Fibroblast of skin of abdomen (primary cell): Measurements from ENCODE around the gene TRUB2.
"Not testable (repeated sequence)": the region's sequence is repeated elsewhere in the genome, so short reads cannot be mapped to it uniquely, and the experiment has no call there.

Experiments used
- DNase-seq: peaks from one replicate; pipeline ENCODE4 v3.0.0-alpha.2; 2013

TRUB2 gene

DNA sequence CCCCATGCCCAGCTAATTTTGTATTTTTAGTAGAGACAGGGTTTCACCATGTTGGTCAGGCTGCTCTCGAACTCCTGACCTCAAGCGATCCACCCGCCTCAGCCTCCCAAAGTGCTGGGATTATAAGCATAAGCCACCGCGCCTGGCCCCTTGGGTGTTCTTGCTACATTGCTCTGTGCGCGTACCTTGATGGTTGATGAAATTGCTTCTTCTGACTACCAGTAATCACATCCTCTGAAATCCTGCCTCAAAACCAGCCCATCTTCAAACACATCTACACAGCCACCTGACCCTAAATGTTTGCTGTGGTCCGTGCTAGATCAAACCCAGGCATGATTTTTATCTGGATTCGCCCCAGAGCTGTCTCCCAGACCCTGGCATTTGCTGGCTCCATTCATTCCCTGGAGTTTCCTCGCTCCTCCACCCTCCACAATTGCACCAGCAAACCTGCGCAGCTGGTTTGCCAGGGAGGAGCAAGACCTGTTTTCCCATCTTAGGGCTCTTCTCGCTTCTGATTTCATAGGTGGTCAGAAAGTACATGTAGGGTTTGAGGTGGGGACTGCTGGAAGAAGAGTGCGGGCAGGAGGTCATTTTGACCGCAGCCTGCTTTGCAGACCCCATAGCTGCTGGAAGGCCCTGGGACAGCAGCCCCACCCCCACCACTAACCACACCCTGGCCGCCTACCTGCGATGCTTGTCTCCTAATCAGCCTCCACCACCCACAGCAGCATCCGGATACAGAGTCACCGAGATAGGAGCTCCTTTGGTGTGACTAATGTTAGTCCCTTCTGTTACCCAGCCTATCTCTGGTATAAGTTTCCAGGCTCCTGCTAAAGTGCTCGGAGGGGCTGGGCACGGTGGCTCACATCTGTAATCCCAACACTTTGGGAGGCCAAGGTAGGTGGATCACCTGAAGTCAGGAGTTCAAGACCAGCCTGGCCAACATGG is 23.4 kb downstream of the TRUB2 start:
- DNase-seq, result no peak

DNA sequence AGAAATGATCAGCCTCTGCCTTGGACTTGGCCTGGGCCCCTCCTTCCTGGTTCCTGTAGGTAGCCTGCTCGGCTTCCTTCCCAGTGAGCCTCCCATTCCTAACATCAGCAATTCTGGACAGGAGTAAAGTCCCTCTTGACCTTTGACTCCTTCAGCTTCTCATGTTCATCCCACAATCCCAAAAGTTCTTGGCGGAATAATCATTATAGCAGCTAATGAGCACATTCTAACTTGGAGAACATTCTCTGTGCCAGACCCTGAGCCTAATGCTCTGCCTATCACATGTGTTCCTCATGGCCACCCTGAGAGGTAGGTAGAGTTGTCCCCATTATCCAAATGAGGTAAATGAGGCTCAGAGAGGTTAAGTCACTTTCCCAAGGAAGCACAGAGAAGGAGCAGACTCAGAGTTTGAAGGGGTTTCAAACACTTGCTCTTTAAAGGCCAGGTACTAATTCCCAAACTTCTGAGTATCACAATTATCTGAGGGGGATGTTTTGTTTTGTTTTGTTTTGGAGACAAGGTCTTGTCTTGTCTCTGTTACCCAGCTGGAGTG is 24.9 kb downstream of the TRUB2 start:
- no peak for DNase-seq

DNA sequence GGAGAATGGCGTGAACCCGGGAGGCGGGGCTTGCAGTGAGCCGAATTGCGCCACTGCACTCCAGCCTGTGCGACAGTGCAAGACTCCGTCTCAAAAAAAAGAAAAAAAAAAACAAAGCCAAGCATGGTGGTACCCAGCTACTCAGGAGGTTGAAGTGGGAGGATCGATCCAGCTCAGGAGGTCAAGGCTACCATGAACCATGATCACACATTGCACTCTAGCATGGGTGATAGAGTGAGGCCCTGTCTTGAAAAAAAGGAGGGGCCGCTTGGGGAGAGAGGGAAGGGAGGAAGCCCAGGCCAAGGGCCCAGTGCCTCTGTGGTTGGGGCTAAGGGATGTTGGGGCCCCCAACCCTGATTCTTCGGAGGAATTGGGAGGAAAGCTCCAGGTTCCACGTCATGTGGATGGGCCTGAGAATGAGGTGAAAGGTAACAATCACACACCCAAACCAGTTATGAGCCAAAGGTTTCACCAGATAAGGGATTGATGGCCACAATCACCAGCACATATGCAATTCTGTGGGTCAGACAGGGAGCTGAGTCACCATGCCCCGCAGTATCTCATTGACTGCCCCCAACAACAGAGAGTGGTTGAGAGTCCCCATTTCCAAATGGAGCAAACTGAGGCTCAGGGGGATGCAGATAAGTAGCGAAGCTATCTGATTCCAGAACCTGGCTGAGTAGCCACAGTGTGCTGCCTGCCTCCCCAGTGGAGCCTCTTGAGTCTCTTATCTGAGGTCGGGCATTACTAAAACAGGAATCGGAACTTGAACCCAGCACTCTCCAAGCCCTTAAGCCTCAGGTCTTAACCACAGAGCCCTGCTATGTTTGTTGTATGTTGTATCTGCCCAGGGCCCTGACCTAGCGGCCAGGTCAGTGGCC is 25.7 kb downstream of the TRUB2 start:
- no peak for DNase-seq

DNA sequence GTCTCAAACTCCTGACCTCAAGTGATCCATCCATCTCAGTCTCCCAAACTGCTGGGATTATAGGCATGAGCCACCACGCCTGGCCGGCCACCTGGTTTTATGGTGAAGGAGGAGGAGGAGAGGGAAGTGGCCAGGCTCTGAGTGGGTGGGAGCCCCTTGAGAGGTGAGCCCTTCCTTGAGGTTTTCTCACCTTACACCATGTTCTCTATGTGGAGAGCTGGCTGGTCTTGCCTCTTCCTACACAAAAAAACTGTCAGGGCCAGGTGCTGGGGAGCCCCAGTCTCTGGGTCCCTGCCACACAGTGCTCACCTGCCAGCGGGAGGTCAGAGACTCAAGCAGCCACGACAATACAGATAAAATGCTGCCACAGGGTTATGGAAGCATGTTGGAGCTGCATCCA is 28.1 kb downstream of the TRUB2 start:
- DNase-seq, result no peak

DNA sequence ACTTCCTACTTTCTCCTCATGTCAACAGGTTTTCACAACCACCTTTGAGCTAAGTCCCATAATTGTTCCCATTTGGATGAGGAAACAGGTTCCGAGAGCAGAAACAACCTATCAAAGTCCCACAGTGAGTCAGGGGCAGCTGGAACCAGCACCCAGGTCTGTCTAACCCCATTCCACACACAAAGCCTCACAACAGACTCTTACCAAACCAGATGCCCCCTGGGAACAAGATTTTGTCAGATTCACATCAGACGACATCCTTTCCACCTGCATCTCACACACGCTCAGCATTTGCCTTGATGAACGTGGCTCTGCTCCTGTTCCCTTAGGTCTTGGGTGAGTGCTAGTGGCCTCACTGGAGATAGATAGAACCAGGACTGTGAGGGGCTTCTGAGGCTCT is 29.2 kb downstream of the TRUB2 start:
- no peak for DNase-seq

DNA sequence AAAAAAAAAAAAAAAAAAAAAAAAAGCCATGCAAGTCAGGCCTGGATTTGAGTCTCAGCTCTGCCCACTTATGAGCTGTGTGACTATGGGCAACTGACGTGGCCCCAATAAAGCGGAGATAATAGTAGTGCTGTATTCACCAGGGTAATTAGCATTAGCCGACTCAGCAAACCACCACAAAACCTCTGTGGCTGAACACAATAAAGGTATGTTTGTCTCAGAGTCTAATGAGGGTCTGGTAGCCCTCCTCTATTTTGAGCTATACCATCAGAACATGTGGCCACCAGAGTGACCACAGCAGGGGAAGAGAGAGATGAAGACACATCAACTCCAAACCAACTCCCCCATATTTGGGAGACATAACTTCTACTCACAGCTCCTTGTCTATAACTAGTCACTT is 30.2 kb downstream of the TRUB2 start:
- no peak for DNase-seq

DNA sequence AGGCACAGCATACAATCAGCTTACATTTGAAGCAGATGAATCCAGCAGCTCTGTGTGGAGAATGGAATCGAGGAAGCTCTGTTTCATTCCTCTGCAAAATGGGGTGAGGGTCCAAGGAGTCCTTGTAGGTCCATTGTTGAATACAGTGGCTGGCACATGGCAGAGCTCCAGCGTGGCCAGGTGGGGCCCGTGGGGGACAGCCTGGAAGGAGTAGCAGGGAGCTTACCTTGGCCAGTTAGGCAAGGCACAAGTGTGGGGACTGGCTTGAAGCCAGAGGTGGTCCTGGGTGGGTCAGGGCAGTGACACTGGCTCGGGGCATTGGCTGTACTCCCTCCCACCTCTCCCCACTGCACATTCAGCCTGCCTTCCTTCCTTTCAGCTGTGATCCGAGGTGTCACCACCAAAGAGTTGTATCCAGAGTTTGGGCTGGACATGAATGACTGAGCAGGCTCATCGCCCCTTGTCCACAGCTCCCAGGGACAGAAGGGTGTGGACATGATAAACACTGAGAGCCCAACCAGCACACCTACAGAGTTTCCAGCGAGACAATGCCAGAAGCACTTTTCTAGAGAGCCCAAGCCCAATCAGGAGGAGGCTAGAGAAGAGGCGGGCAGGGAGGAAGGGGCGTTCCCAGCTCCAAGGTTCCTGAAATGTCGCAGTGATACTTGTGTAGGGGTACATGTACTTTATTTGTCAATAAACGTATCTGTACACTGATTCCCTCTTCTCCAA is 33.8 kb downstream of the TRUB2 start:
- DNase-seq, result no peak

DNA sequence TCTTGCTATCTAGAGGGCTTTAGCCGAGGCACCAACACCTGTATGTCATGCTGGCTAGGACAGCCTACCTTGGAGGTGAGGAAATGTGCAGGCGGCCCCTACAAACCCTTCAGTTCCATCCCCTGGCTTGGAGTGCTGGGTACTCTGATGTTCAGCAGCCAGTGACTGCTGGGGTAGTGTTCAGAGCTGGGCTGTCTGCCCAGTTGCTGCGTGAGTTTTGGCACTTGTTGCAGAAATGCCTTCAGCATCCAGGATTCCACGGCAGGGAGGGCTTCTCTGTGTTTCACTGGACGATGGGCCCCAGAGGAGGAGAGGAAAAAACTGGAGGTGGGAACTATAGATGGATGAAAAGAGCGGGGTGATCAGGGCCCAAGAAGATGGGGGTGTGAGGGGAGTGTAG is 35.8 kb downstream of the TRUB2 start:
- peak; percentile 24 for DNase-seq

DNA sequence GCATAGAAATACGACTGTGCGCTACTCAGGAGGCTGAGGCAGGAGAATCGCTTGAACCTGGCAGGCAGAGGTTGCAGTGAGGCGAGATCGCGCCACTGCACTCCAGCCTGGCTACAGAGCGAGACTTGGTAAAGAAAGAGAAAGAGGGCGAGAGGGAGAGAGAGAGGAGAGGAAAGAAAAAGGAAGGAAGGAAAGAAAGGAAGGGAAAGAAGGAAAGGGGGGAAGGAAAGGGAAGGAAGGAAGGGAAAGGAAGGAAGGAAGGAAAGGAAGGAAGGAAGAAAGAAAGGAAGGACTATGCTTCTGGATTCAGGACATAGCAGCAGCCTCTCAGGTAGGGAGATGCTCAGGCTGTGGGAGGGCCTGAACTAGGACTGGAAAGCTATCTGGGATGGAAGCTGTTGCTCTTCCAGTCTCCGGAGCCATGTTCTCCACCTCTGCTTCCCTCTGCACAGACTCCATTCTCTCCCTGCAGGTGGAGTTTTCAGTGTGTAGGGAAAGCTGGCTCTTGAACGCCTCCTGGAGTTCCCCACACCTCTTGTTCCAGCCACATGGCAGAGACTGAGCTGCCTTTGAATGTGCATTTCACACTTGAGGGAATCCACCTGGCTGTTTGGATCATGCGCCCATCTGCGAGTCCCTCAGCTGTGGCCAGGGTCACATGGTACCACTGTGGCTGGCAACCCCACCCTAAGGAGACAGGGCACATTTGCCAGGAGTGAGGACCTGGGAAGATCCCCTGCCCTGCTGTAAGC is 37.0 kb downstream of the TRUB2 start:
- DNase-seq, result no peak

DNA sequence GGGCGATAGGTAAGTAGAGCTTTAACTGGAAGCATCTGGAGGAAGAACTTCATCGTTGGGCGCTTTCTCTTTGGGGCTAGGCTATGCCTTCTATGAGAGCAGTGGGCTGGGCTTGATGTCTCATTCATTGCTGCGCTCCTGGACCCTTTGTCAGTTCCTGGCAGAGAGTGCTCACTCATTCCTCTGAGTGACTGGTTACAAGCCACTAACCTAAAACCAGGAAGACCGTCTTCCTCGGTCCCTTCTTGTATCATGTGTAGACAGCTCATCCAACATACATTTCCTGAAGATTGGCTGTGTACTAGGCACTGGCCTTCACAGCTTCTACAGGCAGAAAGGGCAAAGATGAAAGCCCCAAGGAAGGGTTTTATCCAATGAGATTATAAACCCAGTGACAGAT is 39.7 kb downstream of the TRUB2 start:
- peak; percentile 80 for DNase-seq

DNA sequence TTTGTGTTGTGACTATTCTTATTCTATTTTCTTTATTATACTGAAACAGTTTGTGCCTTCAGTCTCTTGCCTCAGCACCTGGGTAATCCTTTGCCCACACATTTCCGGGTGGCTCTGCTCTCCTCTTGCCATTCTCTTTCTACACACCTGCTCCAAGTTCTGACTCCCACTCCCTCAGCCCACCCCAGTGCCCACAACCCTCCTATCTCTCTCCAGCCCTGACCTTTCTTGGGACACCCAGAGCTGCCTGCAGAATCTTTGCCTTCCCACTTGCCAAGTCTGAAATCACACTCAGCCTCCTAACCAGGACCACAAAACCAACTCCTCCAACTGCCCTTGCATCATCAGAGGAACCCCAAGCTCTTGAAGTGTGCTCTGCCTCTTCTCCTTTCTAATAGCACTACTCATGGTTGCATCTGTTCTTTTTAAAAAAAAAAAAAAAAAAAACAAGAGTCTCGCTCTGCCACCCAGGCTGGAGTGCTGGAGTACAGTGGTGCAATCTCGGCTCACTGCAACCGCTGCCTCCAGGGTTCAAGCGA is 42.1 kb downstream of the TRUB2 start:
- no peak for DNase-seq

DNA sequence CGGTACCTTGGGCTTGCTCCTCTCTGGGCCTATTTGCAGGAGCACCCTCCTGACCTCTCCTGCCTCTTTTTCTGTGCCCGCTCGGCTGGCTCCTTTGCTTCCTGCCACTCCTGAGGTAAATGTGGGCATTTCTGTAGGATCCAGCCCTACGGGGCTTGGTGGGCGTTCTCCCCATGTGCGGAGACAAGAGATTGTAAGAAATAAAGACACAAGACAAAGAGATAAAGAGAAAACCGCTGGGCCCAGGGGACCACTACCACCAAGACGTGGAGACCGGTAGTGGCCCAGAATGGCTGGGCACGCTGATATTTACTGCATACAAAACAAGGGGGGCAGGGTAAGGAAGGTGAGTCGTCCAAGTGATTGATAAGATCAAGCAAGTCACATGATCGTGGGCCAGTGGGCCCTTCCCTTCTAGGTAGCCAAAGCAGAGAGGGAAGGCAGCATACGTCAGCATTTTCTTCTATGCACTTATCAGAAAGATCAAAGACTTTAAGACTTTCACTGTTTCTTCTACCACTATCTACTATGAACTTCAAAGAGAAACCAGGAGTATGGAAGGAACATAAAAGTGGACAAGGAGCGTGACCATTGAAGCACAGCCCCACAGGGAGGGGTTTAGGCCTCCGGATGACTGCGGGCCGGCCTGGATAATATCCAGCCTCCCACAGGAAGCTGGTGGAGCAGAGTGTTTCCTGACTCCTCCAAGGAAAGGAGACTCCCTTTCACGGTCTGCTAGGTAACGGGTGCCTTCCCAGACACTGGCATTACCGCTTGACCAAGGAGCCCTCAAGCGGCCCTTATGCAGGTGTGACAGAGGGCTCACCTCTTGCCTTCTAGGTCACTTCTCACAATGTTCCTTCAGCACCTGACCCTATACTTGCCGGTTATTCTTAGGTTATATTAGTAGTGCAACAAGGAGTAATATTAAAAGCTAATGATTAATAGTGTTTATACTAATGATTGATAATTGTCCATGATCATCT is 42.9 kb downstream of the TRUB2 start:
- DNase-seq, result not testable (repeated sequence)

DNA sequence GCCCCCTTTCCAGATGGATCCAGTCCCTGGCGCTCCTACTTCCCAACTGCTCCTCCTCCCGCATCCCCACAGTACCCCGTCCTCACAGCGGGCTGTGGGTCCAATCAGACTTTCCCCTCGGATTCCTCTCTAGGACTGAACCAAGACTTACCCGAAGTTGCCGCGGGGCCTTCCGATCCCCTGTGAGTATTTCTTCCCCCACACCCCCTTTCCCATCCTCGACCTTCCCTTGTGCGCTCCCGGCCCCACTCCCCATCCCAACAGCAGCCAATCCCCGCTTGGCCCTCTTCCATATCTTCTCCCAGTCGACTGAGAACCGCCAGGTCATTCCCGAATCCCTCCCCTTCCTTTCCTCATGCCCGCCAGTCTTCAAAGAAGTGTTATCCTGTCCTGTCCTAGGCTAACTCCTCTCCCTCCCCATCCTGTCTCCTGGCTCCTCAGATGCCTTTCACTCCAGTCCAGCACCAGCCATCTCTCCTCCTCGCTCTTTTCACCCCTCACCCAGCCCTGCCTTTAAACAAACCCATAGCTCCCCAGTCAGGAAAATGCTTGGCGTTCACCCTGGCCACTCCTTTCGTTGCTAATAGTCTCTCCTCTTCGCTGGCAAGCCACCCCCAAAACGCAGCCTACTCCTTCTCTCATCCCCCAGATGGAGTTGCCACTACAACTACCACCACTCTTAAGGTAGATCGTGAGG is 45.5 kb downstream of the TRUB2 start:
- DNase-seq, result peak; percentile 37

DNA sequence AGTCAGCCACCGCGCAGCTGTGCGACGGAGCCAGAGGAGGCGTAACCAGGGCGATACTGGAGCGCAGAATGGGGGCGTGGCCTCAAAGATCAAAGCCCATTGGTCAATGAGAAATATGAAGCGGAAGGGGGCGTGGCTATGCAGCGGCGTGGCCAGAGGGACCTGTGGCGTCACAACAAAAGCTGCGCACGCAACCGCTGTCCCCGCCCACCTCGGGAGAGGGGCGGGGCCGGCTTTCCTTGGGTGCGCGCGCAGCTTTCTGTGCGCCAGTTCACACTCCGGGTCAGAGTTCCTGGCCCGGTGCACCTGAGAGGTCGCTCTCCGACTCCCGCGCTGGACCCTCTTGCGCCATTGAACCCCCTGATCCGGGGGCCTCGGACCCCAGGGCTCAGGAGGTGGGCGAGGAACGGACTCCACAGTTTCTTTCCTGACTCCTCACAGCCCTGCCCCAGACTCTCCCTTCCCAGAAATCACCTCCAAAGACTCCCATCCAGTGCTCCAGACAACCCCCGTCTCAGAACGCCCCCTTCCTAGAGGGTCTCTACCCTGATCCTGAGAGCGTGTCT is 46.2 kb downstream of the TRUB2 start, which contains the start of gene SWI5:
Gene SWI5 (plus strand): TSS at position 269 of the 566 bp plus-strand sequence.
- peak; percentile 99 for DNase-seq

DNA sequence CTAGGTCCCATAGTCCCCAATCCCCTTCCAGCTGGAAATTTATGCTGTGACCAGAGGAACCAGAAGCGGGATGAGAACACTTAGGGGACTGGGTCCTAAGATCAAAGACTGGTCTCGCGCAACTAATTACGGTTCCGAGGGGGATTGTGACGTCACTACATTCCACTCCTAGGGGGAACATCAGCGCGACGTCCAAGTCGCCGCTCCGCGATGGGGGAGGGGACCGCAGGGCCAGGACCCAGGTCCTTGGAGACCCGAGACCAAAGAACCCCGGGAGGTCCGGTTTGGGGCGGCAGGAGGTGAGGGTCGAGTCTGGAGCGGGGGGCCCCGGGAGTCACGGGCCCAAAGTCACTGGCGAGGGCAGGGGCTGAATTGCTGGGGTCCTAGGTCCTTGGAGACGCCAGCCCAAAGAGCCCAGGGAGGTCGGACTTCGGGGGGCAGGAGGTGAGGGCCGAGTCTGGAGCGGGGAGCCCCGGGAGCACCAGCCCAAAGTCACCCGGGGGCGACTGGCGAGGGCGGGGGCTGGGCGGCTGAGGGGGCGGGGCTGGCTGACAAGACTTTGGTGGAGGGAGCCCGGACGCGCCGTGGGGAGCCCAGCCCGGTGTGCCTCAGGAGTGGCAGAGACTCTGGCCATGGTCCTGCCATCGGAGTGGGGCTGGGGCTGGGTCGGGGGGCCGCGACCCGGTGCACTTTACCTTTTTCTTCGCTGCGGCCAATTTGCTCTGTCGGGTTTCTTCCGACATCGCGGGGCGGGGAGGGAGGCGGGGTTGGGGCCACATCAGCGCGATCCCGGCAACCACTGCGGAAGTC is 46.8 kb downstream of the TRUB2 start, which contains the start of gene GOLGA2:
Gene GOLGA2 (minus strand): TSS at position 810 of the 810 bp plus-strand sequence. CDS start 31 bp downstream, at position 779.
- peak; percentile 61 for DNase-seq

DNA sequence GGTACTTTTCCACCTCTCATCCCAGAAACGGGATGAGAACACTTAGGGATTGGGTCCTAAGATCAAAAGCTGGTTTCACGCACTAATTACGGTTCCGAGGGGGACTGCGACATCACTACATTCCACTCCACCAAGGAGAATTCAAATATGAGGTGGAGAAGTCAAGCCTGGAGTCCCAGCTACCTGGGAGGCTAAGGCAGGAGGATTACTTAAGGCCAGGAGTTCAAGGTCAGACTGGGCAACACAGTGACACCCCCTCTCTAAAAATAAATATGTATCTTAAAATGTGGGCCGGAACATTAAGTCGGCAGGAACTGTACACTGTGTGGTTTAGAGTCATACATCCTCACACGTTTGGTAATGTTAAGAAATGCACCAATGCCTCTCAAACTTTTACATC is 48.0 kb downstream of the TRUB2 start:
- no peak for DNase-seq

DNA sequence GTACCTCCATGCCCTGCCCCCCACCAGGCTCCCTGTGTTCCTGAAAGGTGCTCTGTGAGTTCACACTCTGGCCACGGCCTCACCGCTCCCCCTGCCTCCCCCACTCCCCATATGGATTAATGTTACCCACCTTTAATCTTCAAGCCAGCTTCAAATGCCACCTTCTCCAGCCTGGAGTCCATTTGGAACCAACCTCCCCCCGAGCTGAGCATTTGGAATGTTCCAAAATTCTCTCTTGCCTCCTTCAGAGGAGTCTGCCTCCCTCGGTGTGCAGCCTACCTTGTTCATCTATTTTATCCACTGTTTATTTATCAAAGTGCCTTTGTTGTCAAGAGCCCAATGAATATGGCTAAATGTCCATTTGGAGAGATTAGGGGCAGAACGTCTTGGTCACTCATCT is 50.7 kb downstream of the TRUB2 start:
- no peak for DNase-seq

DNA sequence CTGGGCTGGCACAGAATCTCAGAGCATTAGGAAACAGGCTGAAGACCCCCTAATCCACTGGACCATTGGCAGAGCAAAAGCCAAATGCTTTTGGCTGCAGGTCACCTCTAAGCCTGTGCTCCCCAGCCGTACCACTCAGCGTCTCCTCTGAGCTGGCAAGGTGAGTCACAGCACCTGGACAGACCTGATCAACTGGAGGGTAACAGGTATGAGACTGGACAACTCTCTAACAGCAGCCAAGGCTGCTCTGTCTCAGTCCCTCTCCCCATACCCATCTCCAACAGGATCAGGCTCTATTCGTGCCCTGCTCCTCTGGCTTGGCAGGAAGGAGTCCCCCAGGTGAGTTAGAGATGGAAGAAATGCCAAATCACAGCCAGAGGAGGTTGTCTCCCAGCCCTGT is 51.1 kb downstream of the TRUB2 start:
- DNase-seq, result no peak
